Measurements from ENCODE around the gene UNC5B. TPM values are rescaled to one million over a fixed set of nuclear protein-coding genes. Genes with fewer than 3 reads are reported as not detected.

Gene UNC5B
- polyA plus RNA-seq, 1 experiment: 27.4 TPM

- CTCF ChIA-PET: interaction anchor here (1.3 to 2.0 kb wide), 3 partner anchors 22 to 30 kb away, joined by 4 to 9 read pairs (median 4); no protein-coding TSS in a partner anchor
- Histone ChIP-seq H3K27me3 (ENCODE audit: control insufficient read depth, insufficient read depth, low read length) (no peaks in the 10 kb centered on the region), H3K4me3 (ENCODE audit: low read depth, low read length) (no peak overlapping the region), H3K36me3 (ENCODE audit: control insufficient read depth, insufficient read depth, low read length) (no peaks in the 10 kb centered on the region)
- no peak for DNase-seq (ENCODE audit: low read depth)
- TF ChIP-seq, protein P1, sequence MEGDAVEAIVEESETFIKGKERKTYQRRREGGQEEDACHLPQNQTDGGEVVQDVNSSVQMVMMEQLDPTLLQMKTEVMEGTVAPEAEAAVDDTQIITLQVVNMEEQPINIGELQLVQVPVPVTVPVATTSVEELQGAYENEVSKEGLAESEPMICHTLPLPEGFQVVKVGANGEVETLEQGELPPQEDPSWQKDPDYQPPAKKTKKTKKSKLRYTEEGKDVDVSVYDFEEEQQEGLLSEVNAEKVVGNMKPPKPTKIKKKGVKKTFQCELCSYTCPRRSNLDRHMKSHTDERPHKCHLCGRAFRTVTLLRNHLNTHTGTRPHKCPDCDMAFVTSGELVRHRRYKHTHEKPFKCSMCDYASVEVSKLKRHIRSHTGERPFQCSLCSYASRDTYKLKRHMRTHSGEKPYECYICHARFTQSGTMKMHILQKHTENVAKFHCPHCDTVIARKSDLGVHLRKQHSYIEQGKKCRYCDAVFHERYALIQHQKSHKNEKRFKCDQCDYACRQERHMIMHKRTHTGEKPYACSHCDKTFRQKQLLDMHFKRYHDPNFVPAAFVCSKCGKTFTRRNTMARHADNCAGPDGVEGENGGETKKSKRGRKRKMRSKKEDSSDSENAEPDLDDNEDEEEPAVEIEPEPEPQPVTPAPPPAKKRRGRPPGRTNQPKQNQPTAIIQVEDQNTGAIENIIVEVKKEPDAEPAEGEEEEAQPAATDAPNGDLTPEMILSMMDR (IDR thresholded peaks at IDR 0.05; ENCODE audit: insufficient read depth, low read depth, low read length): no peak
- POLR2A ChIA-PET: no interaction called here
Observed at GRCh38 chr10:71237843-71238623, 25.7 kb downstream of the UNC5B start.

DNA sequence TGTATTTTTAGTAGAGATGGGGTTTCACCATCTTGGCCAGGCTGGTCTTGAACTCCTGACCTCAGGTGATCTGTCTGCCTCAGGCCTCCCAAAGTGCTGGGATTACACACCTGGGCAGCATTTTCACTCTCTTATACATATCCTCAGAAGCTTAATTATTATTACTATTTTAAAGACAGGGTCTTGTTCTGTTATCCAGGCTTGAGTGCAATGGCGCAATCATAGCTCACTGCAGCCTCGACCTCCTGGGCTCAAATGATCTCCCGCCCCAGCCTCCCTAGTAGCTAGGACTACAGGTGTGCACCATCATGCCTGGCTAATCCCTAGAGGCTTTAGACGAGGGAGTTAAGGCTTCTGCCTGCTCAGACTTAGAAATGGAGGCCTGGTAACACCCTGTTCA lies 26.3 kb downstream of the UNC5B start:
- CTCF ChIA-PET: interaction anchor here (0.6 to 1.5 kb wide), 4 partner anchors 22 to 824 kb away, joined by 4 to 6 read pairs (median 4); no protein-coding TSS in a partner anchor
- TF ChIP-seq, protein P1 (IDR thresholded peaks at IDR 0.05; ENCODE audit: insufficient read depth, low read depth, low read length): no peak
- Histone ChIP-seq H3K27me3 (ENCODE audit: control insufficient read depth, insufficient read depth, low read length) (no peaks in the 10 kb centered on the region), H3K4me3 (ENCODE audit: low read depth, low read length) (no peak overlapping the region), H3K36me3 (ENCODE audit: control insufficient read depth, insufficient read depth, low read length) (no peaks in the 10 kb centered on the region)
- DNase-seq (ENCODE audit: low read depth): no peak
- POLR2A ChIA-PET: no interaction called here

- H3K27me3 ChIP-seq (ENCODE audit: control insufficient read depth, insufficient read depth, low read length): no peaks in the 10 kb centered on the region
- no peak overlapping the region for H3K4me3 ChIP-seq (ENCODE audit: low read depth, low read length)
- no peaks in the 10 kb centered on the region for H3K36me3 ChIP-seq (ENCODE audit: control insufficient read depth, insufficient read depth, low read length)
- DNase-seq (ENCODE audit: low read depth): no peak
- TF ChIP-seq, protein P1 (IDR thresholded peaks at IDR 0.05; ENCODE audit: insufficient read depth, low read depth, low read length): no peak
- CTCF ChIA-PET: interaction anchor here (0.6 to 1.5 kb wide), 3 partner anchors 29 to 825 kb away, joined by 4 to 6 read pairs (median 4); no protein-coding TSS in a partner anchor
- POLR2A ChIA-PET: no interaction called here
Observed at GRCh38 chr10:71239131-71239915, 27.0 kb downstream of the UNC5B start.

DNA sequence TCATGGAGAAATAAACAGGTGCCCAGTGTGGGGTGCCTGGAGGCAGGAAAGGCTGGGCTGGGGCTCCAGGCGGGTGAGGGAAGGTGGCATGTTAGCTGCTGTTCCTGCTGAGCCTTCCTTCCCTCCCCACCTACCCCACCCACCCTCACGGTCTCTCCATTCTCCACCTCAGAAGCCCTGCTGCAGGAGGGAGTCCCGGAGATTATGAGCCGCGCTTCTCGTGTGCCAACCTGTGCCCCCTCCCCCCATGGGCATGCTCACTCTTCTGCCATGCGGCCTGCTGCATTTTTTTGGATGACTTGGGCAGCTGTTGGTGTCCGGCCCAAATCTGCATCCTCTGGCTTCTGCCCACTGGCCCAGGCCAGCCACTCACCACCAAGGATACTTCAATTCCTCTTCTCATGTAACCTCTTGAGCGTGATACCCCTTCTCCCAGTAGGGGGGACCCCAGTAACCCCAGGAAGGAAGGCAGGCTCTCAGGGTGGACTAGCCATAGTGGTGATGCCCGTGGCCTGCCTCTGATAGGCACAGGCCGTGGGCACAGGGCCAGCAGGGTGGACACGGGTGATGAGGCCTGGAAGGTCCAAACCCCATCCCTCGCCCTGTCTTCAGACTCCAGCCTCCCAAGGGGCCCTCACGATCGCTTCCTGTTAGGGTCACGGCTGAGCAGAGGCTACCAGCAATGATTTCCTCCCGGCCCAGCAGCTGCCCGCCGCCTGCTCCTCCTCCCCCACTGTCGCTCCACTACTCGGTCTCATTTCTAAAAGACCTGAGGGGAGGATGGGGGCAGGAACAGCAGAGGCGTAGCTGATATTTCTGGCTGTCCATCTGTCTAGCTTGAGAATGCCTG lies 27.8 kb downstream of the UNC5B start:
- TF ChIP-seq, protein P1 (IDR thresholded peaks at IDR 0.05; ENCODE audit: insufficient read depth, low read depth, low read length): no peak
- Histone ChIP-seq H3K36me3 (ENCODE audit: control insufficient read depth, insufficient read depth, low read length) (no peaks in the 10 kb centered on the region), H3K4me3 (ENCODE audit: low read depth, low read length) (no peak overlapping the region), H3K27me3 (ENCODE audit: control insufficient read depth, insufficient read depth, low read length) (no peaks in the 10 kb centered on the region)
- no peak for DNase-seq (ENCODE audit: low read depth)
- CTCF ChIA-PET: interaction anchor here (0.6 to 2.4 kb wide), 8 partner anchors 15 to 31 kb away, joined by 3 to 12 read pairs (median 5); no protein-coding TSS in a partner anchor
- POLR2A ChIA-PET: no interaction called here
